ENCODE results near the gene TMC5. TPM values are rescaled to one million over a fixed set of nuclear protein-coding genes. Genes with fewer than 3 reads are reported as not detected.

TMC5 gene
- total and polyA plus RNA-seq, 2 of the 13 experiments (the other 11 are each of a cell fraction or from before 2014, with no cell fraction given), result 0.09 to 0.41 TPM

DNA sequence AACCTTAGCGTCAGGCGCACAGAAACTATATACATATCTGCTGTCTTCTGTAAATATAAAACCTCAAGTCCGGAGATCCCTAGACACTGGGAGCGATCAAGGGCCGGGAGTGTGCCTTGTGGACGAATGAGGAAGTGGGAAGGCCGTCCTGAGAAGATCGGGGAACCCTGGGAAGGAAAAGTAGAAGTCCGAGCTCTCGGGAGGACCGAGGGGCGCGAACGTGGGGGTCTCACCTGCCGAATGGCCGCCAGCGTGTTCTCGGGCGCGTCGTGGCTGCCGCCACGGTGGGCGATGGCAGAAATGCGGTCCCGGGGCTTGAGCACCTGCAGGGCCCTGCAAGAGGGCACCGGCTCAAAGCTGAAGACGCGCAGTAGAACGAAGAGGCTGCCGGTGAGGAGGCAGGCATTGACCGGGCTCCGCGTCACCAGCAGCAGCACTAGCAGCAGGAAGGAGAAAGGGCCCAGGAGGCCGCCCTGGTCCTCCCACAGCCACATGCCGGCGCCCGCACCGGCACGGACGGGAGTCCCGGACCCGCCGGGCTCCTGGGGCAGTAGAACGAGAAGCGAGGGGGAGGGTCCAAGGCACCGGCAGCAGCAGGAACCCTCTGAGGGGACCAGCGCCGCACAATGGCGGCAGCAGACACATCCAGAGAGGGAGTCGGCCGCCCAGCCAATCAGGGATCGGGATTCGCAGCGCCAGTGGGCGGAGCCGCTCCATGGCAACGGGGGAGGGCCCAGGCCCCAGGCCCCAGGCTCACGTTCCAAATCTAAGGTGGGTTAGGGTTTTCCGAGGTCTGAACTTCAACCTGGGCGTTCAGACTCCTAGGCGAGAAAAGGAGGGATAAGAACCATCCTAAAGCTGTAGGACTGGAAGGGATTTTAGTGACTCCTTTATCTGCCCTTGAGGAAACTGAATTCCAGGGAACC is 104.1 kb downstream of the TMC5 start, which contains the start of gene GDE1 (continued):
- TF ChIP-seq ZNF569 (CRISPR knock-in tag; IDR thresholded peaks at IDR 0.05; ENCODE audit: borderline replicate concordance) (no peak), ZNF362 (CRISPR knock-in tag; IDR thresholded peaks at IDR 0.05; ENCODE audit: borderline replicate concordance) (peak; percentile 9; the same call in 1 of the 2 replicates), ASH2L (IDR thresholded peaks at IDR 0.05; ENCODE audit: insufficient read length, low read depth, low read length) (peak; percentile 88), SOX6 (IDR thresholded peaks at IDR 0.05) (no peak), SOX6 (CRISPR knock-in tag; IDR thresholded peaks at IDR 0.05) (peak; percentile 70), HDAC1 (CRISPR knock-in tag; IDR thresholded peaks at IDR 0.05) (peak; percentile 96), POLR2G (IDR thresholded peaks at IDR 0.05; ENCODE audit: low read depth, low read length) (peak; percentile 96), ZNF12 (CRISPR knock-in tag; IDR thresholded peaks at IDR 0.05) (no peak; the same call in 1 of the 2 replicates), ZNF850 (CRISPR knock-in tag; conservative IDR thresholded peaks at IDR 0.05) (peak; percentile 92), E2F1 (CRISPR knock-in tag; IDR thresholded peaks at IDR 0.05) (peak; percentile 30; the same call in 1 of the 2 replicates), HCFC1 (IDR thresholded peaks at IDR 0.05; ENCODE audit: low read depth, low read length) (peak; percentile 47; the same call in 1 of the 2 replicates), E2F2 (CRISPR knock-in tag; IDR thresholded peaks at IDR 0.05; ENCODE audit: borderline replicate concordance) (peak; percentile 12; the same call in 1 of the 2 replicates), ZNF350 (CRISPR knock-in tag; IDR thresholded peaks at IDR 0.05; ENCODE audit: borderline replicate concordance, low read depth) (peak; percentile 89), CENPT (CRISPR knock-in tag; IDR thresholded peaks at IDR 0.05; ENCODE audit: low read depth) (no peak)
- TF ChIP-seq, protein P1, sequence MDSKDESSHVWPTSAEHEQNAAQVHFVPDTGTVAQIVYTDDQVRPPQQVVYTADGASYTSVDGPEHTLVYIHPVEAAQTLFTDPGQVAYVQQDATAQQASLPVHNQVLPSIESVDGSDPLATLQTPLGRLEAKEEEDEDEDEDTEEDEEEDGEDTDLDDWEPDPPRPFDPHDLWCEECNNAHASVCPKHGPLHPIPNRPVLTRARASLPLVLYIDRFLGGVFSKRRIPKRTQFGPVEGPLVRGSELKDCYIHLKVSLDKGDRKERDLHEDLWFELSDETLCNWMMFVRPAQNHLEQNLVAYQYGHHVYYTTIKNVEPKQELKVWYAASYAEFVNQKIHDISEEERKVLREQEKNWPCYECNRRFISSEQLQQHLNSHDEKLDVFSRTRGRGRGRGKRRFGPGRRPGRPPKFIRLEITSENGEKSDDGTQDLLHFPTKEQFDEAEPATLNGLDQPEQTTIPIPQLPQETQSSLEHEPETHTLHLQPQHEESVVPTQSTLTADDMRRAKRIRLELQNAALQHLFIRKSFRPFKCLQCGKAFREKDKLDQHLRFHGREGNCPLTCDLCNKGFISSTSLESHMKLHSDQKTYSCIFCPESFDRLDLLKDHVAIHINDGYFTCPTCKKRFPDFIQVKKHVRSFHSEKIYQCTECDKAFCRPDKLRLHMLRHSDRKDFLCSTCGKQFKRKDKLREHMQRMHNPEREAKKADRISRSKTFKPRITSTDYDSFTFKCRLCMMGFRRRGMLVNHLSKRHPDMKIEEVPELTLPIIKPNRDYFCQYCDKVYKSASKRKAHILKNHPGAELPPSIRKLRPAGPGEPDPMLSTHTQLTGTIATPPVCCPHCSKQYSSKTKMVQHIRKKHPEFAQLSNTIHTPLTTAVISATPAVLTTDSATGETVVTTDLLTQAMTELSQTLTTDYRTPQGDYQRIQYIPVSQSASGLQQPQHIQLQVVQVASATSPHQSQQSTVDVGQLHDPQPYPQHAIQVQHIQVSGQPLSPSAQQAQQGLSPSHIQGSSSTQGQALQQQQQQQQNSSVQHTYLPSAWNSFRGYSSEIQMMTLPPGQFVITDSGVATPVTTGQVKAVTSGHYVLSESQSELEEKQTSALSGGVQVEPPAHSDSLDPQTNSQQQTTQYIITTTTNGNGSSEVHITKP (CRISPR knock-in tag; IDR thresholded peaks at IDR 0.05; ENCODE audit: low read depth), result peak; percentile 81
- TF ChIP-seq, protein P2, sequence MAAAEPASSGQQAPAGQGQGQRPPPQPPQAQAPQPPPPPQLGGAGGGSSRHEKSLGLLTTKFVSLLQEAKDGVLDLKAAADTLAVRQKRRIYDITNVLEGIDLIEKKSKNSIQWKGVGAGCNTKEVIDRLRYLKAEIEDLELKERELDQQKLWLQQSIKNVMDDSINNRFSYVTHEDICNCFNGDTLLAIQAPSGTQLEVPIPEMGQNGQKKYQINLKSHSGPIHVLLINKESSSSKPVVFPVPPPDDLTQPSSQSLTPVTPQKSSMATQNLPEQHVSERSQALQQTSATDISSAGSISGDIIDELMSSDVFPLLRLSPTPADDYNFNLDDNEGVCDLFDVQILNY (CRISPR knock-in tag; conservative IDR thresholded peaks at IDR 0.05), result no peak; the same call in 1 of the 2 replicates
